Stimulated activated CD4-positive, alpha-beta T cell treated with anti-CD3 and anti-CD28 coated beads, Interleukin-4, amount 100 ng/mL, for 1 hour (primary cell): ENCODE measurements around the gene TOP3A.
"Not testable (repeated sequence)": the region's sequence is repeated elsewhere in the genome, so short reads cannot be mapped to it uniquely, and the experiment has no call there.

Experiments used
- DNase-seq: peaks from one replicate; pipeline ENCODE4 v3.0.0-alpha.2; 2020

The TOP3A gene, protein sequence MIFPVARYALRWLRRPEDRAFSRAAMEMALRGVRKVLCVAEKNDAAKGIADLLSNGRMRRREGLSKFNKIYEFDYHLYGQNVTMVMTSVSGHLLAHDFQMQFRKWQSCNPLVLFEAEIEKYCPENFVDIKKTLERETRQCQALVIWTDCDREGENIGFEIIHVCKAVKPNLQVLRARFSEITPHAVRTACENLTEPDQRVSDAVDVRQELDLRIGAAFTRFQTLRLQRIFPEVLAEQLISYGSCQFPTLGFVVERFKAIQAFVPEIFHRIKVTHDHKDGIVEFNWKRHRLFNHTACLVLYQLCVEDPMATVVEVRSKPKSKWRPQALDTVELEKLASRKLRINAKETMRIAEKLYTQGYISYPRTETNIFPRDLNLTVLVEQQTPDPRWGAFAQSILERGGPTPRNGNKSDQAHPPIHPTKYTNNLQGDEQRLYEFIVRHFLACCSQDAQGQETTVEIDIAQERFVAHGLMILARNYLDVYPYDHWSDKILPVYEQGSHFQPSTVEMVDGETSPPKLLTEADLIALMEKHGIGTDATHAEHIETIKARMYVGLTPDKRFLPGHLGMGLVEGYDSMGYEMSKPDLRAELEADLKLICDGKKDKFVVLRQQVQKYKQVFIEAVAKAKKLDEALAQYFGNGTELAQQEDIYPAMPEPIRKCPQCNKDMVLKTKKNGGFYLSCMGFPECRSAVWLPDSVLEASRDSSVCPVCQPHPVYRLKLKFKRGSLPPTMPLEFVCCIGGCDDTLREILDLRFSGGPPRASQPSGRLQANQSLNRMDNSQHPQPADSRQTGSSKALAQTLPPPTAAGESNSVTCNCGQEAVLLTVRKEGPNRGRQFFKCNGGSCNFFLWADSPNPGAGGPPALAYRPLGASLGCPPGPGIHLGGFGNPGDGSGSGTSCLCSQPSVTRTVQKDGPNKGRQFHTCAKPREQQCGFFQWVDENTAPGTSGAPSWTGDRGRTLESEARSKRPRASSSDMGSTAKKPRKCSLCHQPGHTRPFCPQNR

DNA sequence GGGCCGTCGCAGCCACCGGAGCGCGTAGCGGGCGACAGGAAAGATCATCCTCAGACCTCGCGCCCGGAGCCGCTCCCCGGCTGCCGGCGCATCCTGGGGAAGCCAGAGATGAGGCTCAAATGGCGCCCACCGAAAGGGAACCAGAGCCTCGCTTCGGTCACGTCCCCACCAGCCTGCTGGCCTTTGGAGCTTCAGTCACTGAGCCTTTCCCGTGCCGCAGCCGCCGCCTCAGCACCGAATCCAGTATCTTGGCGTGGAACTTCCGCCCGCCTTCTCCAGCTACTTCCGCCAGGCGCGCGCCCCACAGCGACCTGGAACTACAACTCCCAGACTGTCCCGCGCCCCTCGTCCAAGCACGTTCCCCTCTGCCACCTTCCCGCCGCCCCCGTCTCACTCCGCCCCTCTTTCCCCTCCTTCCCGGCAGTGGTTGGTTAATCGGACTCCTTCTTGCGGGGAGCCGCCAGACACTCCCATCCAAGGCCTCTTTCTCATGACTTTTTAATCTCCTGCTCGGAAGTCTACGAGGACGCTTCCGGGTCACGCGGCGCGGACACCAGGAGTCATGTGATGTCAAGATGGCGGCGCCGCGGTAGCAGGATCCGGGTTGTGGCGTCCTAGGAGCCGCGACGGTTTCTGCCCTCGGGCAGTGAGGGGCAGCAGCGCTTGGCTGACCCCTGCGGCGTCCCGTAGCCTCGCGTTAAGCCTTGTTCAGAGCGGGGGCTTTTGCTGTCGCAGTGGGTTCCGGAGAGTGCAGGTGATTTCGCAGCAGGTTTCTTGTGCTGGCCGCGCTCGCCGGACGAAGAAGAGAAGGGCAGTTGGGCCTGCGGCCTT, at the start of gene TOP3A, which contains the start of gene SMCR8:
Gene TOP3A, minus strand, starts transcription at position 264 of the 831 bp plus-strand sequence. Its CDS starts 216 bp downstream, at position 48.
Gene SMCR8, plus strand, starts transcription at position 563 of the 831 bp plus-strand sequence. CDS start 497 bp downstream, outside the sequence.
- peak; percentile 98 for DNase-seq

DNA sequence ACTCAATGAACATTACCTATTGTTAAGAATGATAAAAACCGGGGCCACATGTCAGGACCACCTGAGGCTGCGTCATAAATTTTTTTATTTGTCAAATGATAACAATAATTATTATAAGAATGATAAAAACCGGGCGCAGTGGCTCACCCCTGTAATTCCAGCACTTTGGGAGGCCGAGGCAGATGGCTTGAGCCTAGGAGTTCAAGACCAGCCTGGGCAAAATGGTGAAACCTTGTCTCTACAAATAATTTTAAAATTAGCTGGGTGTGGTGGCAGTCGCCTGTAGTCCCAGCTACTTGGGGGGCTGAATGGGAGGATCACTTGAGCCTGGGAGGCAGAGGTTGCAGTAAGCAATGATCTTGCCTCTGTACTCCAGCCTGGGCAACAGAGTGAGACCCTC, 49.4 kb upstream of the TOP3A start:
- no peak for DNase-seq

GRCh38 chr17:18363101-18364049, 48.6 kb upstream of the TOP3A start, which contains the start of gene SHMT1:
Gene SHMT1 (minus strand): TSS chr17:18363550. CDS start chr17:18355981, 7,569 bp downstream.
- DNase-seq, result peak; percentile 91

- DNase-seq, result no peak
These were observed 47.9 kb upstream of the TOP3A start for GRCh38 chr17:18362698-18363100.

GRCh38 chr17:18361837-18362697, 47.3 kb upstream of the TOP3A start:
- DNase-seq, result no peak

- no peak for DNase-seq
These were observed 45.7 kb upstream of the TOP3A start for GRCh38 chr17:18360518-18360917.

- no peak for DNase-seq
These were observed 41.8 kb upstream of the TOP3A start for GRCh38 chr17:18356624-18357023.

- DNase-seq, result no peak
These were observed 38.7 kb upstream of the TOP3A start for GRCh38 chr17:18353541-18353940.

DNA sequence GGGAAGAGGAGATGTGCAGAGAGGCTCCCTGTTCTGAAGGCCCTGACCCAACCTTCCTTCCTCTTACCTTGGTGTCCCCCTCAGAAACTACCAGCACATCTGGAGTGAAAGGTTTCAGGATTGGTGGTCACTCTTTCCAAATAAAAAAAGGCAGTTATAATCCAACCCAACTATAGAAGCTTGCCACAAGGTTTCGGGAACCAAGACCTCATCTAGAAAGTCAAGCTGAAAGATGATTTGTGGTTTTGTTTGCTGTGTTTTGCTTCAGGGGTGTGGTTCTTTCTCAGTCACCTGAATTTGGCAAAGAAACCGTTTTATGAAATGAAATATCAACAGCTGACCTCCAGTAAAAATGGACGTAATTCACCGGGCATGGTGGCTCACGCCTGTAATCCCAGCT, 29.2 kb upstream of the TOP3A start:
- no peak for DNase-seq

DNA sequence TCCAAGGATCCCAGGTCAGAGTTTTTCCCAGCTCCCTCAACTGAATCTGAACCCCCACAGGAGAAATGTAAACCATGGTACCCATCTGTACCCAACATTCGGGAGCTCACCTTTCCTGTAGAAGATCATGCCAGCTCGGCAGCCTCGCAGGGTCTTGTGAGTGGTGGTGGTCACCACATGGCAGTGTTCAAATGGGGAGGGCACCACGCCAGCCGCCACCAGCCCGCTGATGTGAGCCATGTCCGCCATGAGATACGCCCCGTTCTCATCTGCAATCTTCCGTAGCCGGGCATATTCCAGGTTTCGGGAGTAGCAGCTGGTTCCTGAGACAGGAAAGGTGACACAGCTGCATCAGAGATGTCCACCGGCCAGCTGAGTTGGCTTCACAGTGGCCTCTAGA, 25.1 kb upstream of the TOP3A start:
- DNase-seq, result no peak

DNA sequence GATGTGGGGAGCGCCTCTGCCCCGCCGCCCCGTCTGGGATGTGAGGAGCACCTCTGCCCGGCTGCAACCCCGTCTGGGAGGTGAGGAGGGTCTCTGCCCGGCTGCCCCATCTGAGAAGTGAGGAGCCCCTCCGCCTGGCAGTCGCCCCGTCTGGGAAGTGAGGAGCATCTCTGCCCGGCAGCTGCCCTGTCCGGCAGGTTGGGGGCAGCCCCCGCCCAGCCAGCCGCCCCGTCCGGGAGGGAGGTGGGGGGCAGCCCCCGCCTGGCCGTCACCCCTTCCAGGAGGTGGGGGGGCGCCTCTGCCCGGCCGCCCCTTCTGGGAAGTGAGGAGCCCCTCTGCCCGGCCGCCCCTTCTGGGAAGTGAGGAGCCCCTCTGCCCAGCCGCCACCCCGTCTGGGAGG, 23.4 kb upstream of the TOP3A start:
- DNase-seq, result not testable (repeated sequence)

- no peak for DNase-seq
These were observed 18.2 kb upstream of the TOP3A start for GRCh38 chr17:18332909-18333489.

DNA sequence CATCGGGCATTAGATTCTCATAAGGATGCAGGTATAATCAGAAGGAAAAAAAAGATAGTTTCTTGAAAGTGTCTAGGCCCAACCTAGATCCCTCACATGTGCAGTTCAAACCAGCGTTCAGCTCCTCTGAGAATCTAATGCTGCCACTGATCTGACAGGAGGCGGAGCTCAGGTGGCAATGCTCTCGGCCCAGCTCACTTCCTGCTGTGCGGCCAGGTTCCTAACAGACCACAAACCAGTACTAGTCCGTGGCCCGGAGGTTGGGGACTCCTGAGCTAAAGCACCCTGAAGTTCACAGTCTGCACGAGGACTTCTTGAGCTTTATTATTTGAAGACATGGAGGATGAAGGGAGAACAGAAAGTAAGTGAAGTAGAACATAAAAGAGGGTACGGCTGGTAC, 17.1 kb upstream of the TOP3A start:
- no peak for DNase-seq

DNA sequence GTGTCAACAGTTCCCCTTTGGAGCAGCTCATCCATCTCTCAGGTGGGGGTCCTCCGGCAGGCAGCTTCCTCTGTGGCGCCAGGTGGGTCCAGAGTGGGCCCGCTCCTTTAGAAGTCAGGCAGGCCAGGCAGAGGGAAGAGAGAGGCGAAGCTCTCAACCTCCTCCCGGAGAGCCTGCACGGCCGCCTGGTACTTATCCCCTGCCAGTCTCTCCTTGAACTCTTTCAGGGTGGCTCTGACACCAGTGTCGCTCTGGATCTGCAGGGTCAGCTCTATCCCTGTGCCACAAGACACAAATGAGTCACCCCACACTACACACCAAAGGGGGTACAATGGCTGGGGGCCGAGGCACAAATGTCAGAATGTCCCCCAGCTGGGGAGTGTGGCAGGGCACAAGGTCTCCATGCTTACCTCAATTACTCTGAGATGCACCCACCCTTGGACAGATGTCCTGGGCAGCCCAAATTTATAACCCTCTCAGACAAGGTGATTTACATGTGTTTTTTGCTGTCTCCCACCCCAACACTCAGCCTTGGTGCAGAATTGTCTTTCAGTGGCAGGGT, 13.9 kb upstream of the TOP3A start:
- DNase-seq, result no peak

DNA sequence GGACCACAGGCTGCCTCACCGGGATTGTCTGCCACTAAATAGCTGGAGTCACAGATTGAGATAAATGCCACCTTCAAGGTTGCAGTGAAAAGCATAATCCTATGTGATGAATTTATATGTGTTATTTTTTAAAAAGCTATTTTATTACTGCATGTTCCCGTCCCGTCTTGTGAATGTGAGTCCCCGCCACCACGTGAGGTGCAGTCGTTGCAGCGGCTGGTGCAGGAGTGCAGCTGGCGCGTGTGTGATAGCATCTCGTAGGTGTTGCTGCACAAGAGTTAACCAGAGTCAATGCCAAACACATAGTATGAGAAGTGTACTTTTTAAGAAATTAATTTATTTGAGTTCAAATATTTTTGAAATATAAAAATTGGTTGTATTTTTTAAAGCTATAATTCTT, 12.8 kb upstream of the TOP3A start:
- DNase-seq, result no peak

DNA sequence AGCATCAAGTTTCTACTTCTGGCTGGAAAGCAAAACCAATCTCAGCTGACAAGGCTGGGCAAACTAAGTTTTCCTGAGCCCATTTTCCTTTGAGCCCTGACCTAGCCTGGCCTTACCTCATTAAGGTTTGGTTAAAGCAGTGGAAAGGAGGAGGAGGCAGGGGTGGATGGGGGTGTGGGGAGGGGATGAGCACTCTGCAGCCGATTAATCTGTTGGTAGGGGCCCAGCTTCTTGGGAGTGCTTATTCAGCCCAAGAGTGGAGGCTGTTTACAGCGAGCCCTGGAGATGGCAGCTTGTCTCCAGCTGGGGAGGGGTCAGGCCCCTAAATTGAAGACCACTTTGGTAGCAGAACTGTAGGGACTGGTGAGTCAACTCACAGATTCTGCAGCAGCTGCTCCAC, 12.3 kb upstream of the TOP3A start:
- no peak for DNase-seq

- DNase-seq, result no peak
These were observed 11.8 kb upstream of the TOP3A start for GRCh38 chr17:18326572-18326971.

DNA sequence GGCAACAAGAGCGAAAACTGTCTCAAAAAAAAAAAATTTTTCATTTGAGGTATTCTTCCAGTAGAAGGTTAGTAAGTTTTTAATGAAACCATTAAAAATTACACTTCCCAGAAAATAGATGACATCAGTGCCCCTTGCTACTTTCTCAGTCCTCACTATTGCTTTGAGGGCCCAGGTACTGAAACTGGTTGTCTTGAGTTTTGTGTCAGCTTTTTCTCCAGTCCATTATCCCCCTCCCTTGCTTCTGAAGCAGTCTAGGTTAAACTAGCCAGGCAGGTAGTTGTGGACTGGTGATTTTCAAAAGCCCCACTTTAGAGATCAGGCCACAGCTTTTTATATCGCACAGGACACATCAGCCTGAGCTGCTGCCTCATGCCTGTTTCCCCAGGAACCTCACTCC, 11.2 kb upstream of the TOP3A start:
- no peak for DNase-seq
